Activated CD4-positive, alpha-beta T cell treated with anti-CD3 and anti-CD28 coated beads for 24 hours (primary cell): Measurements from ENCODE around the gene TRPM3.

Experiments used
- DNase-seq, 2 donors: peaks; one replicate each; pipeline ENCODE4 v3.0.0-alpha.2; 2020; ENCODE audit warnings: low read depth in 2 of 2

The TRPM3 gene

GRCh38 chr9:70829591-70830265, 291.7 kb downstream of the TRPM3 start:
- DNase-seq = no peak

GRCh38 chr9:70826562-70826961, 294.9 kb downstream of the TRPM3 start:
- DNase-seq = no peak

GRCh38 chr9:70823284-70823683, 298.1 kb downstream of the TRPM3 start:
- no peak for DNase-seq

- DNase-seq = no peak
Measured at GRCh38 chr9:70817311-70817710, 304.1 kb downstream of the TRPM3 start.

GRCh38 chr9:70816891-70817290, 304.5 kb downstream of the TRPM3 start:
- DNase-seq = no peak

GRCh38 chr9:70816316-70816715, 305.1 kb downstream of the TRPM3 start:
- no peak for DNase-seq

GRCh38 chr9:70814597-70814996, 306.8 kb downstream of the TRPM3 start:
- no peak for DNase-seq

- no peak for DNase-seq
Measured at GRCh38 chr9:70813141-70813540, 308.3 kb downstream of the TRPM3 start.

- no peak for DNase-seq
Measured at GRCh38 chr9:70811638-70812037, 309.8 kb downstream of the TRPM3 start.

GRCh38 chr9:70806875-70807274, 314.5 kb downstream of the TRPM3 start:
- DNase-seq = no peak

GRCh38 chr9:70805949-70806348, 315.5 kb downstream of the TRPM3 start:
- DNase-seq = no peak

- no peak for DNase-seq
Measured at GRCh38 chr9:70802758-70803436, 318.5 kb downstream of the TRPM3 start.

- no peak for DNase-seq
Measured at GRCh38 chr9:70802206-70802605, 319.2 kb downstream of the TRPM3 start.

- no peak for DNase-seq
Measured at GRCh38 chr9:70801181-70801829, 320.1 kb downstream of the TRPM3 start.

- no peak for DNase-seq
Measured at GRCh38 chr9:70798018-70798417, 323.4 kb downstream of the TRPM3 start.

- no peak for DNase-seq
Measured at GRCh38 chr9:70795841-70796240, 325.6 kb downstream of the TRPM3 start.

- DNase-seq = no peak
Measured at GRCh38 chr9:70792796-70793195, 328.6 kb downstream of the TRPM3 start.

- no peak for DNase-seq
Measured at GRCh38 chr9:70791936-70792335, 329.5 kb downstream of the TRPM3 start.

GRCh38 chr9:70789086-70789485, 332.3 kb downstream of the TRPM3 start:
- no peak for DNase-seq

GRCh38 chr9:70784456-70784855, 337.0 kb downstream of the TRPM3 start:
- DNase-seq = no peak

GRCh38 chr9:70778568-70778967, 342.9 kb downstream of the TRPM3 start:
- no peak for DNase-seq

GRCh38 chr9:70773579-70773978, 347.8 kb downstream of the TRPM3 start:
- no peak for DNase-seq

- no peak for DNase-seq
Measured at GRCh38 chr9:70772601-70773000, 348.8 kb downstream of the TRPM3 start.
